ENCODE results near the gene EFCC1. TPM values are rescaled to one million over a fixed set of nuclear protein-coding genes. Genes with fewer than 3 reads are reported as not detected.

The EFCC1 gene
- total RNA-seq, 2 donors from 2014 or later, result 1.1 to 2.3 TPM

- ATAC-seq (no peak), DNase-seq (no peak)
- intact Hi-C loops (cut with DNase I), result no loop called here
Measured at GRCh38 chr3:129009266-129009665, 8.2 kb downstream of the EFCC1 start.

DNA sequence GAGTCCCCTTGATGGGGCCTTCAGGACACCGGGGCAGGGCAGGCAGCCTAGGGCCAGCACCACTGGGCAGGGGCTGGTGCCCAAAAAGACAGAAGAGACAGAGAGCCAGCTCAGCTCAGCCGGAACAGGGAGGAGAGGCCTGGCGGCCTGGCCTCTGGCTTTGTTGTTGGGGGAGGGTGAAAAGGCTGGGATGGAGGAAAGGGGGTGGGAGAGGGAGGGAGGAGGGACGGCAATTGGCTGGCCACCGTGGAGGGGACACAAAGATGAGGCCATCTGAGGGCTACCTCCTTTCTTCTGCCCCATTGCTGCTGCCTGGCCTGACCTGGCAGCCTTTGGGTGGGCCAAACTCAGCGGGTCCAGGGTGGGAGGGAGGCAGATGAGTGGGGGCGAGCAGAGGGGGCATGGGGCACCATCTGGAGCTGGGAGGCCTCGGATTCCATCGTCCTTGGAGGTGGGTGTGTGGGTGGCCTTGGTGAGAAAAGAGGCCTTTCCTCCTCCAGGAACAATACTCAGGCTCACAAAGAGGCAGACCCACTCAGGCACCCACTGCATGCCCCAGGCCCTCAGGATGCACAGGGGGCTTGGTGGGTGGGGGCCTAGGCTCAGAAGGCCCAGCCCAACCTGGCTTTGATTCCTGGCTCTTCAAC, 9.3 kb downstream of the EFCC1 start:
- intact Hi-C loops (cut with DNase I), result no loop called here
- ATAC-seq, result no peak
- DNase-seq, result no peak

GRCh38 chr3:129013491-129013891, 12.4 kb downstream of the EFCC1 start:
- intact Hi-C loops (cut with DNase I), result no loop called here
- no peak for ATAC-seq
- no peak for DNase-seq

GRCh38 chr3:129014148-129014547, 13.0 kb downstream of the EFCC1 start:
- DNase-seq (no peak), ATAC-seq (peak; percentile 25 to 58)
- intact Hi-C loops (cut with DNase I), result no loop called here

DNA sequence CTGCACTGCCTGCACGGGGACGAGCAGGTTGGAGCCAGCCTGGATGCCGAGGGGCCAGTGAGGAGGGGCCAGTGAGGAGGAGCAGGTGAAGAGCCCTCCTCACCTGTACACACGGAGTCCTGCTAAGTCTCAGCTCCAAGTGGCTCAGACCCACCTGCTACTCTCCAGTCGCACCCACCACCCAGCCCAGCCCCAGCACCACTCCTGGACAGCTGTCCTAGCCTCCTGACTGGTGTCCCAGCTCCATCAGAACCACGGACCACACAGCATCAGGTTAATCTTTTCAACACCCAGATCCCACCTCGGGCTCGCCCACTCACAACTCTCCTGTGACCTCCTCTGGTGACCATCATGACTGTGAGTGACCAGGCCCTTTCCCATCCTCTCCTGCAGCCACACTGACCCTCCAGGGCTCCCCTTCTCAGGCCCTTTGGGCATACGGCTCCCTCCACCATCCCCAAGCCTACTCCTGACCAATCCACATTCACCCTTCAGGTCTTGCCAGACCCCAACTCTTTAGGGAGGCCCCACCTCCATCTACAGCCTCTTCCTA, 13.8 kb downstream of the EFCC1 start:
- ATAC-seq, result no peak
- DNase-seq, result no peak
- intact Hi-C loops (cut with DNase I), result no loop called here

DNA sequence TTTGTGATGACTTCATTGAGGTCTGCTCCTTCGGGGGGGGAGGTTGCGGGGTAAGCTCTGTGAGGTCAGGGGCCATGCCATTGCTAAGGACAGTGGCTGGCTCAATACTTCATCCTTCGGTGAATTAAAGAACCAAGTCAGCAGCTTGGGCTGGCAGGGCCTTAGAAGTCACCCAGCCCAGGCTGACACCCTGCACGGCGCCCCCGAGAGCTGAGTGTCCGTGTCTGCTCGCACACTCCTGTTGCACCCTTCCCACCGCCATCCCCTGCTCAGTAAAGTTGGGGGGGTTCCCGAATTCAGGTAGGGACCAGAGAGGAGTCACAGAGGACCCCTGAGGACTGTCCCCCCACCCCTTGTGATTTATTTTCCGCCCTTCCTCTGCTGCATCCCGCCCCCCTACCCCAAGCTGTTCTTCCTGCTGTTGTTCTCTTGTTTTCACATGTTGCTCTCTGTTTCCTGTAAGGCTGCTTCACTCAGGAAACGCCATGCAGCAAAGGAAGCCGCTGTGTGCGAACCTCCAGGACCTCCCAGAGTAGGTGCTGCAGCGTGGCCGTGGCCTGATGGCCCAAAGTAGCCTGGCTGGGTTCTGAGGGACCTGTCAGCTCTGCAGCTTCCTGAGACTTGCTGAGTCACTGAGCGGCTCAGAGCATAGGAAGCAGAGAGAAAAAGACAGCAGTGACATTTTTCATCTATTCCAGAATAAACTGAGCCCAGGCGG, 14.4 kb downstream of the EFCC1 start:
- intact Hi-C loops (cut with DNase I), result no loop called here
- ATAC-seq, result peak; percentile 37 to 72
- peak; percentile 65 for DNase-seq

GRCh38 chr3:129016356-129016719, 15.2 kb downstream of the EFCC1 start:
- intact Hi-C loops (cut with DNase I), result no loop called here
- ATAC-seq (peak in 1 of 2 donors; percentile 57), DNase-seq (no peak)

DNA sequence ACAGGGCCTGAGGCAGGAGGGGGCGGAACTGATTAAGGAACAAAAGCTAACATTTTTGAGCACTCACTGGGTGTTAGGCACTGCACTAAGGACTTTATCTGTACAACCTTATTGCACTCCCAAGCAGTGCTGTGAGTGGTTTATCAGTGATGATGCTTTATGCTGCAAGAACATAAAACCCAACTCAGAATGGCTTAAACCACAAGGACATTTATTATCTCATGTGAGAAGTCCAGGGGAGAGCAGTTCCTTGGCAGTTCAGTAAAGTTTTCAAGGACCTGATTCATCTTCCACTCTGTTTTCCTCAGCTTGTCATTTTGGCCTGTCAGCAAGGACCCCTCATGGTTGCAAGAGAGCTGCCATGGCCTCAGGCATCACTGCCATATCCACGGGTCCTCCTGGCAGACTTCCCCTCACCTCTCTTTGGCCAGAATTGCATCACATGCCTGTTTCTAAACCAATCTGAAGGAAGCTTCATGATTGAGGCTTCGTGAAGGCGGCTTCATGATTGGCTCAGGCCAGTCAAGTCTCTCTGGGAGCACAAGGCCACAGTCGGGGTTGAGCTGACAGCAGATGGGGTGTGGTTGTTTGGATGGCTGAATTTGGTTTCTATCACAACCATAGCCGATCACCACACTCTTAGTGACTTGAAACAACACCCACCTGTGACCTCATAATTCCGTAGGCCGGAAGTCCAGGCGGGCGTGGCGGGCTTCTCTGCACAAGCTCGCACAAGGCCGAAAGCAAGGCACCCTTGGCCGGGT, 15.8 kb downstream of the EFCC1 start:
- intact Hi-C loops (cut with DNase I), result no loop called here
- ATAC-seq, result peak; percentile 17 to 23
- peak; percentile 79 for DNase-seq

GRCh38 chr3:129017484-129017899, 16.4 kb downstream of the EFCC1 start:
- intact Hi-C loops (cut with DNase I), result no loop called here
- no peak for ATAC-seq

DNA sequence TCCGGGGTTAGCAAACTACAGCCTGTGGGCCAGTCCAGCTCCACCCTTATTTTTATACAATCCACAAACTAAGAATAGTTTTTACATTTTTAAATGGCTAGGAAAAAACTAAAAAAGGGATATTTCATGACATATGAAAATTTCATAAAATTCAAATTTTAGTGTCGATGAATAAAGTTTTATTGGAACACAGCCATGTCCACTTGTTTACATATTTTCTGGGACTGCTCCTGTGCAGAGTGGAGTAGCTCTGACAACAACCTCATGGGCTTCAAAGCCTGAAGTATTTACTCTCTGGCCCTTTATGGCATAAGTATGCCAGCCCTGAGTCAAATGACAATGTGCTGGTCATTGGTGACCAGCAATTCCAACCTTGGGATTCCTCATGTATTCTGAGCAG, 17.2 kb downstream of the EFCC1 start:
- DNase-seq, result no peak
- intact Hi-C loops (cut with DNase I), result no loop called here
- no peak for ATAC-seq

More at GRCh38 chr3:129017484-129017899, 16.4 kb downstream of the EFCC1 start:
- no peak for DNase-seq

DNA sequence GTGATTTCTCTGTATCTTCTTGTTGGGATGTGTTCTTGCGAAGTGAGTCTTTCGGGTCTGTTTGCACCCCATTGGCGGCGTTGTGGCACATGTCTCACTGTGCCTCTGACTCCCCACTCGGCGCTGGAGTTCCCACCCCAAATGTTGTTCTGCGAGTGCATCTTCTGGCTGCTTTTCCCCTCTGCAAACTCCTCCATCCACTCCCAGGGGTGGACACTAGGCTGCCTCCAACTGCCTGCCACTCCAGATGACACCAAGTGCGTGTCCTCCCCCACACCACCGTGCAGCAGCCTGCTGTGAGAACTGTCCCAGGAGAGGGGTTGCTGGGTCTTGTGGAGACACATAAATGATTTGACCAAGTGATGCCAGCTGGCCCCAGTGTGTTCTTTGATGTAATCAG, 17.6 kb downstream of the EFCC1 start:
- ATAC-seq (no peak), DNase-seq (no peak)
- intact Hi-C loops (cut with DNase I), result no loop called here

DNA sequence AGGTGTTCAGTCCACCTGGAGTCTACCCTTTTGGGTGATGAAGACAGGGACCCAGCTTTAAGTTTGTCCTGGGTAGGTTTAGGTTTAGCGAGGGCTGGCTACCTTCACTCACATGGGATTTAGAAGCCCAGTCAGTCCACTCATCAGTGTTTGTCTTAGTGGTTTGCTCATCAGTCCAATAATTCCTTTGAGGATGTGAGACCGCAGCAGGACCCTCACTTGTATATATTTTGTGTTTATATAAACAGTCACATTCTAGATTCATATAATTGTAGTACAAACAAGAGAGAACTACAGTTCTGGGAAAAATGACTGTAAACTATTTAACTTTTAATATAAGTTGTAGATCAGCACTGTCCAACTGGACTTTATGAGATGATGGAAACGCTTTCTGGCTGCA, 18.2 kb downstream of the EFCC1 start:
- intact Hi-C loops (cut with DNase I), result no loop called here
- DNase-seq (no peak), ATAC-seq (no peak)

- ATAC-seq (no peak), DNase-seq (no peak)
- intact Hi-C loops (cut with DNase I), result no loop called here
Measured at GRCh38 chr3:129020691-129021090, 19.6 kb downstream of the EFCC1 start.

GRCh38 chr3:129021140-129021551, 20.0 kb downstream of the EFCC1 start:
- DNase-seq (no peak), ATAC-seq (no peak)
- intact Hi-C loops (cut with DNase I), result no loop called here

DNA sequence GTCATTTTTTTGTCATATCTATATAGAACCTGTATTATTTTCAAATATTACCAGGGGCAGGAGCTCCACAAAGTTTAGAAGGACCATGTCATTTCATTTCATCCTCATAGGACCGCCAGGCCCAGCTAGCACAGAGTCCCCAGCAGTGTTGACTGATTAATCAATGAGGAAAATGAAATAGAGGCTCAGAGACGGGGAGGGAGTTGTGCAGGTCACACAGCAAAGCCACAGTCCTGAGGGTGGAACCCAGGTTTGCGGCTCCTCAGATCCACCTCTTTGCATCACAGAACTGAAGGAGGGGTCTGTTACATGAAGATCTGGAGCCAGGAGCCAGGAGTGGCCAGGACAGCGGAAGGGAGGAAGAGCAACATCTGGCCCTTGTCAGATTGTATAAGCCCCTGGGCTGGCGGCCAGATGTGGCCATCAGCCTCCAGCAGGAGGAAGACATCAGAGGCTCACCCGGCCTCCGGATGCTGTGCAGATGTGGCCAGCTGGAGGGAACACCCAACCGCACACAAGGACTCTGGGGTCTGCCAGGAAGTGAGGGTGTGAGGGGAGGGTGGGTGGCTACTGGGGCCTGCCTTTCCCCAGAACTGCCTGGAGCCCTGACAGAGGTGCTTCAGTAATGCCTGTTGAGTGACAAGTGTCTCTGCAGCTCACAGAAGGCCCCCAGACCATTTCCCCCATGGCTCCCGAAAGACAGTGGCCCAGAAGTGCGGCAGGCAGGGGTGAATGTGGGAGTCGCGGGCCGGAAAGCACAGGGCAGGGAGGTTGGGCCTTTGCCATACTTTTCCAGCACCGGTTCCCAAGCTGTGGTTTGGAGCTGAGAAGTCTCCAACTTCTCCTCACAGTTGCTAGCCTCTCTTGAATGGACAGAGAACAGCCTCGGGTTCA, 21.3 kb downstream of the EFCC1 start:
- peak; percentile 25 to 77 for ATAC-seq

GRCh38 chr3:129023008-129023358, 21.9 kb downstream of the EFCC1 start:
- DNase-seq (no peak), ATAC-seq (no peak)
- intact Hi-C loops (cut with DNase I), result no loop called here

More for the DNA sequence above, 21.3 kb downstream of the EFCC1 start:
- intact Hi-C loops (cut with DNase I), result no loop called here
- DNase-seq, result peak; percentile 79

GRCh38 chr3:129023909-129024308, 22.8 kb downstream of the EFCC1 start:
- no peak for DNase-seq
- intact Hi-C loops (cut with DNase I), result no loop called here
- no peak for ATAC-seq

- no peak for DNase-seq
- intact Hi-C loops (cut with DNase I), result no loop called here
- no peak for ATAC-seq
Measured at GRCh38 chr3:129025108-129025507, 24.0 kb downstream of the EFCC1 start.

Measured in left cardiac atrium (tissue), 4 donors.